H9 (cell line): ENCODE measurements around the gene CT45A2. TPM values are rescaled to one million over a fixed set of nuclear protein-coding genes. Genes with fewer than 3 reads are reported as not detected.
"Not testable (repeated sequence)": the region's sequence is repeated elsewhere in the genome, so short reads cannot be mapped to it uniquely, and the experiment has no call there.

Experiments
- DNase-seq: peaks from one replicate; pipeline ENCODE4 v3.0.0-alpha.2; 2017
- H2AFZ ChIP-seq: one replicate; pipeline ENCODE4 v1.6.1; 2013; ENCODE audit warnings: mild to moderate bottlenecking, low read length, control low read depth, moderate library complexity
- H2AK5ac ChIP-seq: 2 replicates; pipeline ENCODE4 v1.6.1; 2013; ENCODE audit warnings: low read length, control low read depth, mixed read lengths; ENCODE audit not compliant: insufficient read length
- H2BK120ac ChIP-seq: one replicate; pipeline ENCODE4 v1.6.1; 2013; ENCODE audit warnings: low read depth, mild to moderate bottlenecking, low read length, control low read depth, inconsistent platforms; ENCODE audit not compliant: poor library complexity, severe bottlenecking
- H2BK12ac ChIP-seq: 2 replicates; pipeline ENCODE4 v1.6.1; 2013; ENCODE audit warnings: low read length, control low read depth, mixed read lengths, low read depth; ENCODE audit not compliant: insufficient read length
- H2BK15ac ChIP-seq: 2 replicates; pipeline ENCODE4 v1.6.1; 2013; ENCODE audit warnings: low read depth, low read length, control low read depth
- H2BK20ac ChIP-seq: one replicate; pipeline ENCODE4 v1.6.1; 2013; ENCODE audit warnings: low read depth, mild to moderate bottlenecking, low read length, control low read depth, inconsistent platforms; ENCODE audit not compliant: poor library complexity, severe bottlenecking
- H2BK5ac ChIP-seq: 2 replicates; pipeline ENCODE4 v1.6.1; 2013; ENCODE audit warnings: low read length, control low read depth, mixed read lengths; ENCODE audit not compliant: insufficient read length
- H3K14ac ChIP-seq: 2 replicates; pipeline ENCODE4 v1.6.1; 2013; ENCODE audit warnings: low read length, control low read depth; ENCODE audit not compliant: insufficient read depth
- H3K18ac ChIP-seq: 2 replicates; pipeline ENCODE4 v1.6.1; 2013; ENCODE audit warnings: low read depth, mild to moderate bottlenecking, mixed read lengths, low read length, control low read depth; ENCODE audit not compliant: insufficient read length
- H3K23ac ChIP-seq: 2 replicates; pipeline ENCODE4 v1.6.1; 2013; ENCODE audit warnings: low read length, control low read depth, mixed read lengths, low read depth; ENCODE audit not compliant: insufficient read length
- H3K23me2 ChIP-seq: 2 replicates; pipeline ENCODE4 v1.6.1; 2013; ENCODE audit warnings: low read depth, mild to moderate bottlenecking, mixed read lengths, low read length, control low read depth; ENCODE audit not compliant: insufficient read length, poor library complexity, severe bottlenecking
- H3K27ac ChIP-seq: 2 replicates; pipeline ENCODE4 v1.5.1; 2013; ENCODE audit warnings: low read length, control low read depth, mixed read lengths, low read depth; ENCODE audit not compliant: insufficient read length
- H3K27me3 ChIP-seq: 2 replicates; pipeline ENCODE4 v1.6.1; 2013; ENCODE audit warnings: low read length, control low read depth, inconsistent platforms; ENCODE audit not compliant: insufficient read depth
- H3K4ac ChIP-seq: 2 replicates; pipeline ENCODE4 v1.6.1; 2013; ENCODE audit warnings: low read depth, mild to moderate bottlenecking, control low read depth, inconsistent platforms, low read length, moderate library complexity
- H3K4me1 ChIP-seq: 2 replicates; pipeline ENCODE4 v1.6.1; 2013; ENCODE audit warnings: low read length, control low read depth, inconsistent platforms; ENCODE audit not compliant: insufficient read depth
- H3K4me2 ChIP-seq: 2 replicates; pipeline ENCODE4 v1.6.1; 2013; ENCODE audit warnings: low read length, control low read depth, mixed read lengths; ENCODE audit not compliant: insufficient read length, insufficient read depth
- H3K56ac ChIP-seq: 2 replicates; pipeline ENCODE4 v1.6.1; 2013; ENCODE audit warnings: low read depth, mild to moderate bottlenecking, mixed read lengths, low read length, control low read depth; ENCODE audit not compliant: insufficient read length
- H3K79me1 ChIP-seq: 2 replicates; pipeline ENCODE4 v1.6.1; 2013; ENCODE audit warnings: low read depth, mild to moderate bottlenecking, moderate library complexity, low read length, control low read depth, inconsistent platforms; ENCODE audit not compliant: insufficient read depth, poor library complexity, severe bottlenecking
- H3K79me2 ChIP-seq: 2 replicates; pipeline ENCODE4 v1.6.1; 2013; ENCODE audit warnings: low read length, control low read depth, inconsistent platforms; ENCODE audit not compliant: insufficient read depth
- H3K9ac ChIP-seq: 2 replicates; pipeline ENCODE4 v1.6.1; 2013; ENCODE audit warnings: low read length, control low read depth, mixed read lengths; ENCODE audit not compliant: insufficient read length; ENCODE audit errors: extremely low read depth
- H3K9me3 ChIP-seq: one replicate; pipeline ENCODE4 v1.6.1; 2013; ENCODE audit warnings: low read depth, low read length, inconsistent platforms; ENCODE audit not compliant: control insufficient read depth
- H3T11ph ChIP-seq: one replicate; pipeline ENCODE4 v1.6.1; 2013; ENCODE audit warnings: mild to moderate bottlenecking, low read length, control low read depth, inconsistent platforms
- H4K20me1 ChIP-seq: one replicate; pipeline ENCODE4 v1.6.1; 2013; ENCODE audit not compliant: control insufficient read depth, insufficient read length, insufficient read depth
- H4K5ac ChIP-seq: 2 replicates; pipeline ENCODE4 v1.6.1; 2013; ENCODE audit warnings: low read depth, mild to moderate bottlenecking, mixed read lengths, low read length, control low read depth; ENCODE audit not compliant: insufficient read length
- H4K8ac ChIP-seq: replicated peaks from 2 replicates; pipeline ENCODE4 v1.6.1; 2013; ENCODE audit warnings: low read length, control low read depth, mixed read lengths, low read depth; ENCODE audit not compliant: insufficient read length
- H4K91ac ChIP-seq: 2 replicates; pipeline ENCODE4 v1.6.1; 2013; ENCODE audit warnings: low read depth, mild to moderate bottlenecking, moderate library complexity, mixed read lengths, low read length, control low read depth; ENCODE audit not compliant: insufficient read length
- H3K27ac Mint-ChIP-seq, 3 experiments: 2 replicates in 2 of 3; 3 replicates in 1 of 3; pipeline ENCODE4 v1.8.0; 2020 to 2021; ENCODE audit warnings: mixed read lengths in 3 of 3, mild to moderate bottlenecking in 1 of 3, moderate library complexity in 1 of 3
- H3K27me3 Mint-ChIP-seq: 2 replicates; pipeline ENCODE4 v1.8.0; 2021; ENCODE audit warnings: low read depth, mild to moderate bottlenecking, moderate library complexity, mixed read lengths
- H3K36me3 Mint-ChIP-seq, 3 experiments: 2 replicates in 2 of 3; 3 replicates in 1 of 3; pipeline ENCODE4 v1.8.0; 2020 to 2021; ENCODE audit warnings: low read depth in 3 of 3, mixed read lengths in 3 of 3; ENCODE audit not compliant: insufficient read depth in 1 of 3
- H3K4me1 Mint-ChIP-seq, 2 experiments: 2 replicates each; pipeline ENCODE4 v1.8.0; 2020; ENCODE audit warnings: mixed read lengths in 2 of 2
- H3K4me3 Mint-ChIP-seq, 2 experiments: 2 replicates in 1 of 2; 3 replicates in 1 of 2; pipeline ENCODE4 v1.8.0; 2020 to 2021; ENCODE audit warnings: mild to moderate bottlenecking in 2 of 2, mixed read lengths in 2 of 2, moderate library complexity in 1 of 2
- H3K9me3 Mint-ChIP-seq, 2 experiments: 2 replicates in 1 of 2; 3 replicates in 1 of 2; pipeline ENCODE4 v1.8.0; 2020; ENCODE audit warnings: mild to moderate bottlenecking in 2 of 2, mixed read lengths in 2 of 2, moderate library complexity in 1 of 2
- WGBS: extraction: QIAGEN DNeasy Blood & Tissue Kit; methylation state at CpG from one replicate; pipeline ENCODE4 v1.1.7; 2013; ENCODE audit warnings: missing lambda C conversion rate, low lambda C conversion rate, mixed read lengths; ENCODE audit not compliant: insufficient read length; ENCODE audit errors: extremely low coverage; 5-methylcytosine and 5-hydroxymethylcytosine counted together
- total RNA-seq: library from RNA; stranded (reverse); gene quantifications from 2 replicates; pipeline ENCODE4 v1.2.1, GENCODE V29; 2021

The CT45A2 gene
- total RNA-seq, 1 experiment from 2014 or later = not detected

GRCh38 chrX:135837180-135837579 lies 17.4 kb upstream of the CT45A2 start, which contains the start of gene CT45A7:
Gene CT45A7, minus strand, starts transcription at chrX:135837280. Its CDS starts 3,747 bp downstream, at chrX:135833533.
- not testable (repeated sequence) for H2AFZ ChIP-seq, H3K36me3 Mint-ChIP-seq, H3K4me3 Mint-ChIP-seq, H3K4me2 ChIP-seq, H4K91ac ChIP-seq, H3K27me3 Mint-ChIP-seq, H3K9me3 ChIP-seq, DNase-seq, H2BK120ac ChIP-seq, H3K79me2 ChIP-seq, H3K4me1 ChIP-seq, H3T11ph ChIP-seq, H3K56ac ChIP-seq, H4K20me1 ChIP-seq, H3K9me3 Mint-ChIP-seq, H3K4ac ChIP-seq, H3K14ac ChIP-seq, H2AK5ac ChIP-seq, H2BK20ac ChIP-seq, H3K18ac ChIP-seq, H3K23ac ChIP-seq, H4K8ac ChIP-seq, H2BK5ac ChIP-seq, H3K79me1 ChIP-seq, H4K5ac ChIP-seq, H3K27me3 ChIP-seq, H3K23me2 ChIP-seq, H3K4me1 Mint-ChIP-seq, H2BK15ac ChIP-seq, H2BK12ac ChIP-seq, H3K9ac ChIP-seq, H3K27ac ChIP-seq, H3K27ac Mint-ChIP-seq
- no CpG with 5 or more reads among the region's 17 CpGs for WGBS

- H3T11ph ChIP-seq, H3K36me3 Mint-ChIP-seq, H3K27me3 ChIP-seq, H2AK5ac ChIP-seq, H4K5ac ChIP-seq, H4K91ac ChIP-seq, H3K4me2 ChIP-seq, H3K27ac Mint-ChIP-seq, H3K18ac ChIP-seq, H3K27ac ChIP-seq, H3K79me1 ChIP-seq, H3K27me3 Mint-ChIP-seq, H2BK5ac ChIP-seq, H3K4ac ChIP-seq, H3K4me3 Mint-ChIP-seq, H3K9ac ChIP-seq, H3K79me2 ChIP-seq, H4K20me1 ChIP-seq, H3K23me2 ChIP-seq, H3K9me3 ChIP-seq, DNase-seq, H3K14ac ChIP-seq, H3K9me3 Mint-ChIP-seq, H2BK12ac ChIP-seq, H2AFZ ChIP-seq, H2BK20ac ChIP-seq, H2BK120ac ChIP-seq, H4K8ac ChIP-seq, H3K23ac ChIP-seq, H3K4me1 Mint-ChIP-seq, H2BK15ac ChIP-seq, H3K4me1 ChIP-seq, H3K56ac ChIP-seq: not testable (repeated sequence)
- WGBS = no CpG with 5 or more reads among the region's 16 CpGs
These were observed 17.1 kb downstream of the CT45A2 start, which contains the start of gene CT45A6 for GRCh38 chrX:135802687-135803086. Gene CT45A6, minus strand, starts transcription at chrX:135802787. Its CDS starts 3,794 bp downstream, at chrX:135798993.
